Upper lobe of right lung (tissue), 1 donor: Measurements from ENCODE around the gene ZNF277. TPM values are rescaled to one million over a fixed set of nuclear protein-coding genes. Genes with fewer than 3 reads are reported as not detected.

Experiments
- ATAC-seq: fragments of 200-7000 bp; cut with Tn5 transposase; one replicate; pipeline ENCODE4 v1.9.1; 2020; ENCODE audit warnings: mild to moderate bottlenecking, moderate library complexity
- DNase-seq: peaks from one replicate; pipeline ENCODE4 v3.0.0-alpha.2; 2020
- H3K27ac ChIP-seq: fragments of 200-600 bp; one replicate; pipeline ENCODE4 v1.8.0; 2022
- H3K27me3 ChIP-seq: fragments of 200-600 bp; one replicate; pipeline ENCODE4 v1.8.0; 2022; ENCODE audit warnings: mild to moderate bottlenecking
- H3K36me3 ChIP-seq: fragments of 200-600 bp; one replicate; pipeline ENCODE4 v1.8.0; 2022
- H3K4me1 ChIP-seq: fragments of 200-600 bp; one replicate; pipeline ENCODE4 v1.8.0; 2022
- H3K4me3 ChIP-seq: fragments of 200-600 bp; one replicate; pipeline ENCODE4 v1.8.0; 2022; ENCODE audit warnings: mild to moderate bottlenecking
- H3K9me3 ChIP-seq: fragments of 200-600 bp; one replicate; pipeline ENCODE4 v1.8.0; 2022
- CTCF ChIP-seq: fragments of 200-600 bp; IDR thresholded peaks from one replicate; pipeline ENCODE4 v1.8.0; 2022; ENCODE audit warnings: antibody characterized with exemption
- intact Hi-C: fragments of 100-400 bp; cut with DNase I; formaldehyde crosslinking; loops from one replicate; pipeline ENCODE4 v1.11.0; 2022
- total RNA-seq: library from RNA; stranded (reverse); fragmentation: NEBNext Ultra II Directional; extraction: Animal tissue kit (Norgen Biotek cat#: 25700); gene quantifications from one replicate; pipeline ENCODE4 v1.2.1, GENCODE V29; 2021
- donor health status: DM: no; HTN: yes; CAD: no; lungs with severe emphysema.

ZNF277 gene
- total RNA-seq, 1 donor from 2014 or later: 31.0 TPM

DNA sequence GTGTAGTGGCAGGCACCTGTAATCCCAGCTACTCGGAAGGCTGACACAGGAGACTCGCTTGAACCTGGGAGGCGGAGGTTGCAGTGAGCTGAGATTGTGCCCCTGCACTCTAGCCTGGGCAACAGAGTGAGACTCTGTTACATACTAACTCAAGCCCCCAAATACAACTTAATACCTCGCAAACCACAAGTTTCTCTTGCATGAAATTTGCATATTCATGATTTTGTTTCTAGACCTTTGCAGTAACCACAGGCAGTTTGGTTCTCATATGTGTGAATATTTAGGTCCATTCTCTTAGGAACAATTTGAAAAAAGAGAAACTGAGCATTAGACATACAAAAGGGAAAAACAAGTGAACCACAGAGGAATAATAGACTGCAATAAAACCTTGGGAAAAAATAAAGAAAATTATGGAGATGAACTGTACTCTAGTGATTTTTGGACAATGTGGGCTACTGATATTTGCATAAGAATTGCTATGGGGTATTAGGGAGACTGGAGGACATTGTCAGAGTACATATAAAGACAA lies 77.0 kb downstream of the ZNF277 start:
- H3K36me3 ChIP-seq: no peaks in the 10 kb centered on the region
- no peaks in the 10 kb centered on the region for H3K9me3 ChIP-seq
- H3K4me1 ChIP-seq: no peaks in the 10 kb centered on the region
- H3K4me3 ChIP-seq: no peak overlapping the region
- no peak for TF ChIP-seq CTCF
- H3K27ac ChIP-seq: no peak overlapping the region
- ATAC-seq: no peak
- intact Hi-C loops: no loop called here
- DNase-seq: no peak
- no peaks in the 10 kb centered on the region for H3K27me3 ChIP-seq

DNA sequence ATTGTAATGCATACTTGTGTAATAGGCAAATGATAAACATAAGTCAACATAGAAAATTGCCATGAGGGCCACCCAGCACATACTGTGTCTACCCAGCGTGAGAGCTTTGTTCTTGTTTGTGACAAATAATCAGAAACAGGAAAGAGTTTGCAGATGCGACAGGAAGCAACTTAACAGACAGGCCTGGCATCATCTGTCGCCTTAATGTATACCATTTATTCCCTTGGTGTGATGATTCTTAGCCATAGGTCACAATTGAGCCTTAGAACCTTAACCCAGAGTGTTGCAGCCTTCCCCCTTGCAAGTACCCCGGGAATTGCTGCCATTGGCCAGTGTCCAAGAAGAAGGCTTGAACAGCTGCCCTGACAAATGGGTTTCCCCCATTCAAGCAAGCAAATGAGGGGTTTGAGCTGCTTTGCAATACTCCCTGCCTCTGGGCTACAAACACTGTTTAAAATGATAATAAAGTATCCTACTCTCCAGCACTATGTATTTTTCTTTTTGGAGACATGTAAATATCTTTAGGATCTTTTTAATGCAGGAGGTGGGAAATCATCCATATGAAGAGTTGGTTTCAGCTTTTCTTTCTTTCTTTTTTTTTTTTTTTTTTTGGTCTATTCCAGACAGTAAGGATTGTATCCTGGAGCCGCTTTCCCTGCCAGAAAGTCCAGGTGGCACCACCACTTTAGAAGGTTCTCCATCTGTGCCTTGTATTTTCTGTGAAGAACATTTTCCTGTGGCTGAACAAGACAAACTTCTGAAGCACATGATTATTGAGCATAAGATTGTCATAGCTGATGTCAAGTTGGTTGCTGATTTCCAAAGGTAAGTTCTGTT lies 80.0 kb downstream of the ZNF277 start:
- no peak for TF ChIP-seq CTCF
- ATAC-seq: no peak
- intact Hi-C loops: no loop called here
- Histone ChIP-seq H3K36me3 (peaks cover 7% of the 10 kb centered on the region), H3K27me3 (no peaks in the 10 kb centered on the region), H3K27ac (no peak overlapping the region), H3K9me3 (no peaks in the 10 kb centered on the region), H3K4me1 (no peaks in the 10 kb centered on the region), H3K4me3 (no peak overlapping the region)
- DNase-seq: no peak

GRCh38 chr7:112288301-112288700 lies 81.8 kb downstream of the ZNF277 start:
- Histone ChIP-seq H3K4me3 (no peak overlapping the region), H3K4me1 (no peaks in the 10 kb centered on the region), H3K27me3 (no peaks in the 10 kb centered on the region), H3K27ac (no peak overlapping the region), H3K9me3 (no peaks in the 10 kb centered on the region), H3K36me3 (peaks cover 7% of the 10 kb centered on the region)
- ATAC-seq (no peak), DNase-seq (no peak)
- intact Hi-C loops: no loop called here
- no peak for TF ChIP-seq CTCF

GRCh38 chr7:112290065-112290464 lies 83.6 kb downstream of the ZNF277 start:
- no peak for TF ChIP-seq CTCF
- Histone ChIP-seq H3K4me3 (no peak overlapping the region), H3K27me3 (no peaks in the 10 kb centered on the region), H3K27ac (no peak overlapping the region), H3K4me1 (no peaks in the 10 kb centered on the region), H3K9me3 (no peaks in the 10 kb centered on the region), H3K36me3 (peaks cover 7% of the 10 kb centered on the region)
- no peak for ATAC-seq
- intact Hi-C loops: no loop called here
- DNase-seq: no peak

GRCh38 chr7:112292162-112292561 lies 85.7 kb downstream of the ZNF277 start:
- H3K4me1 ChIP-seq: no peaks in the 10 kb centered on the region
- H3K27me3 ChIP-seq: no peaks in the 10 kb centered on the region
- no peak overlapping the region for H3K4me3 ChIP-seq
- no peak for TF ChIP-seq CTCF
- H3K9me3 ChIP-seq: no peaks in the 10 kb centered on the region
- no peak for ATAC-seq
- intact Hi-C loops: no loop called here
- peaks cover 7% of the 10 kb centered on the region for H3K36me3 ChIP-seq
- DNase-seq: no peak
- no peak overlapping the region for H3K27ac ChIP-seq
